Right forelimb (tissue), 1 donor: Measurements from ENCODE around the gene ULK4.

ENCODE experiments used
- DNase-seq: peaks from one replicate; pipeline ENCODE4 v3.0.0-alpha.2; 2018

Gene ULK4

GRCh38 chr3:41334426-41334825 lies 627.5 kb downstream of the ULK4 start:
- DNase-seq: no peak

- no peak for DNase-seq
Observed at GRCh38 chr3:41331041-41331440, 630.9 kb downstream of the ULK4 start.

GRCh38 chr3:41330465-41330864 lies 631.4 kb downstream of the ULK4 start:
- DNase-seq: no peak

GRCh38 chr3:41329881-41330280 lies 632.0 kb downstream of the ULK4 start:
- DNase-seq: no peak

- no peak for DNase-seq
Observed at GRCh38 chr3:41328926-41329325, 633.0 kb downstream of the ULK4 start.

GRCh38 chr3:41327718-41328117 lies 634.2 kb downstream of the ULK4 start:
- DNase-seq: no peak

GRCh38 chr3:41324156-41324475 lies 637.8 kb downstream of the ULK4 start:
- DNase-seq: no peak

GRCh38 chr3:41323467-41324155 lies 638.3 kb downstream of the ULK4 start:
- no peak for DNase-seq

- no peak for DNase-seq
Observed at GRCh38 chr3:41321642-41321980, 640.3 kb downstream of the ULK4 start.

- no peak for DNase-seq
Observed at GRCh38 chr3:41320953-41321641, 640.8 kb downstream of the ULK4 start.

- DNase-seq: no peak
Observed at GRCh38 chr3:41318520-41318919, 643.4 kb downstream of the ULK4 start.

- DNase-seq: no peak
Observed at GRCh38 chr3:41317718-41318117, 644.2 kb downstream of the ULK4 start.

- DNase-seq: no peak
Observed at GRCh38 chr3:41317298-41317697, 644.6 kb downstream of the ULK4 start.

- no peak for DNase-seq
Observed at GRCh38 chr3:41315126-41315525, 646.8 kb downstream of the ULK4 start.

GRCh38 chr3:41308119-41308518 lies 653.8 kb downstream of the ULK4 start:
- no peak for DNase-seq

- no peak for DNase-seq
Observed at GRCh38 chr3:41307065-41307464, 654.8 kb downstream of the ULK4 start.

- DNase-seq: peak; percentile 53
Observed at GRCh38 chr3:41304593-41304992, 657.3 kb downstream of the ULK4 start.

GRCh38 chr3:41302295-41302694 lies 659.6 kb downstream of the ULK4 start:
- DNase-seq: no peak

- no peak for DNase-seq
Observed at GRCh38 chr3:41301548-41301947, 660.4 kb downstream of the ULK4 start.

GRCh38 chr3:41299036-41299435 lies 662.9 kb downstream of the ULK4 start:
- DNase-seq: no peak

GRCh38 chr3:41297750-41298149 lies 664.2 kb downstream of the ULK4 start:
- no peak for DNase-seq

GRCh38 chr3:41296556-41296955 lies 665.3 kb downstream of the ULK4 start:
- DNase-seq: no peak

GRCh38 chr3:41295740-41296139 lies 666.2 kb downstream of the ULK4 start:
- no peak for DNase-seq

GRCh38 chr3:41293169-41293681 lies 668.7 kb downstream of the ULK4 start:
- DNase-seq: no peak

- DNase-seq: no peak
Observed at GRCh38 chr3:41290736-41291135, 671.2 kb downstream of the ULK4 start.
